Thoracic aorta (tissue), 2 donors: Measurements from ENCODE around the gene TSPAN14. TPM values are rescaled to one million over a fixed set of nuclear protein-coding genes. Genes with fewer than 3 reads are reported as not detected.

Source experiments
- ATAC-seq: fragments of 150-250 bp; one replicate; pipeline ENCODE4 v1.8.0; 2017; ENCODE audit warnings: low read depth; ENCODE audit not compliant: insufficient number of reproducible peaks, low FRiP score
- DNase-seq: peaks from one replicate; pipeline ENCODE4 v3.0.0-alpha.2; 2020; ENCODE audit warnings: low spot score
- H3K27ac ChIP-seq, 2 donors: fragments of 200-600 bp; sonication (generic); 1 replicate in 1 of 2; 2 replicates in 1 of 2; pipeline ENCODE4 v1.5.1; 2016; ENCODE audit warnings: mild to moderate bottlenecking in 2 of 2, moderate library complexity in 2 of 2
- H3K27me3 ChIP-seq: fragments of 200-600 bp; sonication (generic); replicated peaks from 2 replicates; pipeline ENCODE4 v1.6.0; 2016; ENCODE audit warnings: mild to moderate bottlenecking; ENCODE audit not compliant: insufficient read depth
- H3K36me3 ChIP-seq: fragments of 200-600 bp; sonication (generic); one replicate; pipeline ENCODE4 v1.5.1; 2016
- H3K4me1 ChIP-seq, 2 donors: fragments of 200-600 bp; sonication (generic); 1 replicate in 1 of 2; 2 replicates in 1 of 2; pipeline versions ENCODE4 v1.5.1 to v1.6.0; 2016; ENCODE audit warnings: low read depth in 2 of 2, mild to moderate bottlenecking in 1 of 2; ENCODE audit not compliant: control insufficient read depth in 1 of 2
- H3K4me3 ChIP-seq: fragments of 200-600 bp; sonication (generic); 2 replicates; pipeline ENCODE4 v1.5.1; 2016; ENCODE audit warnings: mild to moderate bottlenecking
- H3K9me3 ChIP-seq: fragments of 200-600 bp; sonication (generic); 2 replicates; pipeline ENCODE4 v1.5.1; 2016
- CTCF ChIP-seq: fragments of 200-600 bp; sonication (generic); IDR thresholded peaks from one replicate; pipeline ENCODE4 v1.5.1; 2019; ENCODE audit warnings: antibody characterized with exemption
- total RNA-seq, 2 donors: library from RNA; depleted of rRNA; stranded (reverse); fragments of >200 nt; gene quantifications; one replicate each; pipeline versions ENCODE4 v1.1.0 to v1.2.3, GENCODE V29; 2016

The TSPAN14 gene
- total RNA-seq, 2 donors from 2014 or later = 38.2 to 40.1 TPM

- Histone ChIP-seq H3K9me3 (no peaks in the 10 kb centered on the region), H3K27me3 (no peaks in the 10 kb centered on the region), H3K4me3 (no peak overlapping the region), H3K36me3 (no peaks in the 10 kb centered on the region), H3K27ac (no peak overlapping the region), H3K4me1 (no peaks in the 10 kb centered on the region)
- ATAC-seq (no peak), DNase-seq (no peak)
- no peak for TF ChIP-seq CTCF
Measured at GRCh38 chr10:80537086-80537735, 83.1 kb downstream of the TSPAN14 start.

GRCh38 chr10:80537736-80538480 is 83.8 kb downstream of the TSPAN14 start, which contains the start of gene SH2D4B:
Gene SH2D4B (plus strand): TSS chr10:80537902. CDS start chr10:80538332, 430 bp downstream.
- no peak for TF ChIP-seq CTCF
- ATAC-seq (no peak), DNase-seq (no peak)
- Histone ChIP-seq H3K4me3 (no peak within 1 kb of the TSS), H3K36me3 (no peaks in the 10 kb centered on the region), H3K4me1 (no peaks in the 10 kb centered on the region), H3K27ac (no peak within 1 kb of the TSS), H3K9me3 (no peaks in the 10 kb centered on the region), H3K27me3 (no peaks in the 10 kb centered on the region)

GRCh38 chr10:80538481-80539185 is 84.5 kb downstream of the TSPAN14 start:
- no peaks in the 10 kb centered on the region for H3K27me3 ChIP-seq
- DNase-seq (no peak), ATAC-seq (no peak)
- H3K27ac ChIP-seq = no peak overlapping the region
- H3K4me3 ChIP-seq = no peak overlapping the region
- no peaks in the 10 kb centered on the region for H3K4me1 ChIP-seq
- no peaks in the 10 kb centered on the region for H3K9me3 ChIP-seq
- no peak for TF ChIP-seq CTCF
- no peaks in the 10 kb centered on the region for H3K36me3 ChIP-seq

- ATAC-seq (no peak), DNase-seq (no peak)
- Histone ChIP-seq H3K36me3 (no peaks in the 10 kb centered on the region), H3K9me3 (no peaks in the 10 kb centered on the region), H3K4me1 (no peaks in the 10 kb centered on the region), H3K4me3 (no peak overlapping the region), H3K27ac (no peak overlapping the region), H3K27me3 (no peaks in the 10 kb centered on the region)
- TF ChIP-seq CTCF = no peak
Measured at GRCh38 chr10:80539421-80540031, 85.4 kb downstream of the TSPAN14 start.

GRCh38 chr10:80540136-80540535 is 86.0 kb downstream of the TSPAN14 start:
- Histone ChIP-seq H3K4me1 (no peaks in the 10 kb centered on the region), H3K27ac (no peak overlapping the region), H3K27me3 (no peaks in the 10 kb centered on the region), H3K9me3 (no peaks in the 10 kb centered on the region), H3K4me3 (no peak overlapping the region), H3K36me3 (no peaks in the 10 kb centered on the region)
- TF ChIP-seq CTCF = no peak
- ATAC-seq = no peak
- DNase-seq = no peak
